Measurements from ENCODE around the gene STAG2.

- TF ChIP-seq CTCF (IDR thresholded peaks at IDR 0.05) (no peak), POLR2A (IDR thresholded peaks at IDR 0.05) (no peak)
These were observed 13.7 kb downstream of the STAG2 start for GRCh38 chrX:123975180-123975579.

Measured in stomach (tissue), 4 donors.